Measurements from ENCODE around the gene TPO.
"Not testable (repeated sequence)": the region's sequence is repeated elsewhere in the genome, so short reads cannot be mapped to it uniquely, and the experiment has no call there.

TPO gene

DNA sequence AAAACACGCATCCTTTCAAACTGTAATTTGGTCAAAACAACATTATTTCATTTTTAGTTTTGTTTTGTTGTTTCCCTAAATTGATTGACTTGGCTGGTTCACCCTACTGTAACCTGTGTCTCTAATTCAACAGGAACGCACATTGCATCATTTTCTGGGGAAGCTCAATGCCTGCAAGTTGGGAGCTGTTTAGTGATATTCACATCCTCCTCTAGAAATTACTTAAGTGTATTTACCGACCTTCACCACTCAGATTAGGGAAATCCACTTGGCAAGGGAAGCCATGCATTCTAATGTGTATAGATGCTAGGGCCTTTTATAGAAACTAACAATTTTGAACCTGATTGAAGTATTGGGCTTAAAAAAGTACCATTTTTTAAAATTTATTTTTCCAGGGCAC, 7.3 kb upstream of the TPO start:
- DNase-seq (ENCODE audit: low spot score), result no peak

DNA sequence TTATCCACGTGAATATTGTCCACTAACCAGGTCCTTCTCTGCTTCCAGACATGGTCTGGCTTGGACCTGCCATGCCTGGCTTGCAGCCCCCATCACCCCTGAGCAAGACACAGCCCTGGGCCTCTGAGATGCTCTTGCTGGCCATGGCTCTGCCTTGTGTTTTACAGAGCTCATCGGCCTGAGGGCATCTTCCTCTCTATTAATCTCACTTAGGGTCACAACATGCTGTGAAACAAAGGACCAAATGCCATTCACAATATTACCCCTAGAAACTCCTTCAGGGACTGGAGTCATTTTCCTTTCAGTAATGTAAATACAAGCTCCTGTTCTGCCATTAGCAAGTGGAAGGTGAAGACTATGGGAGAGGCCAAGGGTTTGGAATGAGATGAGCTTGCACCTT, 6.8 kb upstream of the TPO start:
- no peak for DNase-seq (ENCODE audit: low spot score)

DNA sequence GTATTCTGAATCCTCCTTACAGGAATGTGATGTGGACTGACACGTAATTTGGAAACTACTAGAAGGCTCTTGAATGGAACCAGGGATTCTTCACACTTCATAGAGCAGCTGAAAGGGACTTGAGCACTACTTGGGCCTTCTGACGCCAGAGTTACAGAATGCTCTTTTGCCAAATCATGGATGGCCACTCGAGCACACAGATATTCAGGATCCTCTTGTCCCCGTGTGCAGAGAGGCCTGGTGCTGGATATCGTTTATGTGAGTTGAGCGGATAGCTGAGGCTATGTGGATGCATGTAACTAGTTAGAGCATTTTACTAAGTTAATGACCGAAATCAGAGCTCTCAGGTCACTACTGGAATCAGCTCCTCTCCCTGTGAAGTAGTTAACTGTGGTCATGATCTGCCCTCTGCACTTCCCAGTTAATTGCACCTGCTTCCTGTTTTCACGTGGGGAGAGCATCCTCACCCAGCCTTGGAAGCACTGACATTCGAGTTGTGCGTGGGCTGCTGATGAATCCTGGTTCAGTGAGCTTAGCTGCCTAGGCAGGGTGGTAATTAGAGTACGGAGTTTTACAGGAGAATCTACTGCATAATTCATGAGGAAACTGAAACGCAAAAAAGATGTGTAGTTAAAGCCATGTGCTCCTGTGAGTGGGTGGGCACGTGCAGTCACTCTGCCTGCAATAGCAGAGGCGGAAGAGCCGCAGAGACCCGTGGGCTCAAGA, 5.2 kb upstream of the TPO start:
- DNase-seq (ENCODE audit: low spot score), result no peak

DNA sequence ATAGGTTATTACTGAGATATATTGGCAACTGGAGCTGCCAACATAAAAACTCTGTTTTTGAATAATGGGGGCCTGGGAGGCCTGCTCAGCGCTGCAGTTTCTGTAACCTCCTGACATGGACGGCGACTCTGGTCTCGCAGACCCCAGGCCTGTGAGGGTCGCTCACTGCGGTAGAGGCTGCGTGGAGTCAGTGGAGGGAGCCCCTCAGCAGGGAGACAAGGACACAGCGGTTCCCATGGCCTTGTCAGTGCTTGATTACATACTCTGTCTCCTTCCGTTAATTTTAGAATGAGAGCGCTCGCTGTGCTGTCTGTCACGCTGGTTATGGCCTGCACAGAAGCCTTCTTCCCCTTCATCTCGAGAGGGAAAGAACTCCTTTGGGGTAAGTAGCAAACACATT, 858 bp downstream of the TPO start:
- no peak for DNase-seq (ENCODE audit: low spot score)

DNA sequence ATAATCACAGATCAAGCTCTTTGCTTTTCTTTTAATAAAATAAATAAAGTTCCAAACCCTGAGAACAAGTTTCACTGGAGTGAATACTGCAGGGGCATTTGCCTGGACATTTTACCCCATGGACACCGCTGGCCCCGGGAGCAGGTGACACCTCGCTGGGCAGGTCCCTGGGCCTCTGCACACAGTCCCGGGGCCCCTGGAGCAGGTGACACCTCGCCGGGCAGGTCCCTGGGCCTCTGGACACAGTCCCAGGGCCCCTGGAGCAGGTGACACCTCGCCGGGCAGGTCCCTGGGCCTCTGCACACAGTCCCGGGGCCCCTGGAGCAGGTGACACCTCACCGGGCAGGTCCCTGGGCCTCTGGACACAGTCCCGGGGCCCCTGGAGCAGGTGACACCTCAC, 1.6 kb downstream of the TPO start:
- not testable (repeated sequence) for DNase-seq (ENCODE audit: low spot score)

DNA sequence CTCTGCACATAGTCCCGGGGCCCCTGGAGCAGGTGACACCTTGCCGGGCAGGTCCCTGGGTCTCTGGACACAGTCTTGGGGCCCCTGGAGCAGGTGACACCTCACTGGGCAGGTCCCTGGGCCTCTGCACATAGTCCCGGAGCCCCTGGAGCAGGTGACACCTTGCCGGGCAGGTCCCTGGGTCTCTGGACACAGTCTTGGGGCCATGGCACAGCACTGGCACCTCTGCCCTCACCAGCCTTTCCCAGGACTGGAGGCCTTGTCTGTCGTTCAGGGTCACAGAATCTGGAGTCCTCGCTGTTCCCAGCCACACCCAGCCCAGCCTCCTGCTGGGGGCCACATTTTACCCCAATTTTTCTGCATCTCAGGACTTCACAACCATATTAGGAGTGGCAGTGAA, 2.2 kb downstream of the TPO start:
- DNase-seq (ENCODE audit: low spot score), result no peak

DNA sequence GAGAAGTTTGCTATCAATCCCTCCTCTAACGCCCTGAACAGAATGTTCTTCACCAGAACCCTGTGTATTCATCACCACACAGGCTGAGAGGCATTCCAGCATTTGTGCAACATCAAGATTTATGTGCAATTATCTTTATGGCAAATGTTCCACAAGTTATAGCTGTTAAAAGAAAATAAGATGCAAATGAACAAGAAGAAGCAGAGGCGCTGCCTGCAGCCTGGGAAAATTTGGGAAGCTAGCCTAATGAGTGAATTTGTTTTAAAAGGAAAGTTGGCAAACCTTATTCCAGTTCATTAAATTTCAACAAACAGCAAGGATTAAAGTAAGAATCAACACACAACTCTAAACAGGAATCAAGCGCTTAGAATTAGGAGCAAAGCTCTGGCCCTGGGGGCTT, 5.3 kb downstream of the TPO start:
- no peak for DNase-seq (ENCODE audit: low spot score)

DNA sequence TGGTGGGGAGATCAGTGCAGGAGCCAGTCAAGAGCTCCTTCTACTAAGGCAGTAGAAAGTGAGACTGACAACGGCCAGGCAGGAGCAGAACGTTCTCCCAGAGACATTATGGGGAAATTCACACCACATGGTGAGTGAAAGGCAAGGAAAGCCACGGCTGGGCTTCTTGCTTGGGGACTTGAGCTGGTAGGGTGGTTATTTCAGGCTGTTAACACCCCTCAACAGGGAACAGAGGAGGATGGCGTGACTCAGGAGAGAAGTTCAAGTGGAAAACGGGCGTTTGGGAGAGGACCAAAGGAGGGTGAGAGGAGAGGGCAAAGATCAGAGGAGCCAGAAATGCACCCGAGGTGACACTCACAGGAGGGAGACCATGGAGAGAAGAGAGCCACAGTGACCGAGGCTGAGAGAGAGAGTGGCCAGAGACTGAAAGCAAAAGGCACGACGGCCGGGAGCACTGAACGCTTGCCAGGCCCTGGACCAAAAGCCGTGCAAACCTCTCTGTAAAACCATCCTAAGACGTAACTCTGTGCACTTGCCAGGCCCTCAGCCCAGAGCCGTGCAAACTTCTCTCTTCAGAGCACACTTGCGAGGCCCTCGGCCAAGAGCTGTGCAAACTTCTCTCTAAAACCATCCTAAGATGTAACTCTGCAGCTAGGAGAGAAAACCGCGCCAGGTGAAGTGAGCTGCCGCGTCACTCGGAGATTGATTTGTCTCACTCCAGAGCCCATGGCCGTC, 7.7 kb downstream of the TPO start:
- DNase-seq (ENCODE audit: low spot score), result no peak

DNA sequence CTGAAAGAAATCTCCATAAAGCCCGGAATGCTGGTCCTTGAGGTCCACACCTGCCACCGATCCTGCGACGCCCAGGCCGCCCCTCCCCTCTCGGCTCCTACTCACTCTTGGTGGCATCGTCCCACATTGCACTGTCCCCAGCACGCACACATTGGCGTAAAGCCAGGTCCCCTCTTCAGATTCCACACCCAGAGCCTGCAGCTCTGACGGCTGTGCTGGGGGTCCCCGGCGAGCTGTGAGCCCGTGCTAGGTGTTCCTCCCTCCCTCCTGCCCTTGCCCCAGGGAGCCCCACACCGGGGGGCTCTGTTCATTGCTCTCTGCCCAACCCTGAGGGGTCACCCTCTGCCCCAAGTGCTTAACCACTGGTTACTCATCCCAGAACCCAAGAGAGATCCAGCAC, 8.5 kb downstream of the TPO start:
- DNase-seq (ENCODE audit: low spot score), result no peak

DNA sequence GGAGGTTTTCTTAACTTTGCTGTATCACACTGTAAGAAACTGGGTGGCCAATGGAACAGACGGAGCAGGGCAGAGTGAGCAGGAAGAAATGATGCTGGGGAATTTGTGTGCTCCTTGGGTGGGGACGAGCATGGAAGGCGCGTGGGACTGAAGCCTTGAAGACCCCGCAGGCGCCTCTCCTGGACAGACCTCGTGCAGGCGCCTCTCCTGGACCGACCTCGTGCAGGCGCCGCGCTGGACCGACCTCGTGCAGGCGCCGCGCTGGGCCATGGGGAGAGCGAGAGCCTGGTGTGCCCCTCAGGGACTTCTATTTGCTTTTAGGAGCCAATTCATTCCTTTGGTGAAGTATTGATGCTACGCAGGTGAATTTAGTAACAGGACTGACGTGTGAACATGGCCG, 8.9 kb downstream of the TPO start:
- DNase-seq (ENCODE audit: low spot score), result no peak

DNA sequence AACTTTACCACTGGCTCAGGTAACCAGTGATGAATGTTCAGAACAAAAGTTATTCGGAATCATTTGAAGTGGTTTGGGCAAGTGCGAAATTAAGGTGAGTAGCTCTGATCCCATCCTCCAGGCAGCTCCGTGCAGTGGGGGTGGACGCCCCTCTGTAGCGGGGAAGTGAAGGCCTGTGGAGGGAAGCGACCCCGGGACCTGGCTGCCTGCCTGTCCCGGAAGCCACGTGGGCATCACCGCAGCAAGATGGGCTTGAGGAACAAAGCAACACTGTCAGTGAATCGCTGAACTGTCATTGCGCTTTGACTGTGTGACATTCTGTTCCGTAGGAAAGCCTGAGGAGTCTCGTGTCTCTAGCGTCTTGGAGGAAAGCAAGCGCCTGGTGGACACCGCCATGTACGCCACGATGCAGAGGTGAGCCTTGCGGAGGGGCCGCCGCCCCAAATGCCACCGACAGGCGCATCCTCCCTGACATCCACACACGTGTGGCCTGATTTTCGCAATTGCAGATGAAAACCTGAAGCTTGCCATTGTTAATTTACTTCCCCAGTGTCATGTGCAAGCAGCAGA, 9.5 kb downstream of the TPO start:
- no peak for DNase-seq (ENCODE audit: low spot score)

DNA sequence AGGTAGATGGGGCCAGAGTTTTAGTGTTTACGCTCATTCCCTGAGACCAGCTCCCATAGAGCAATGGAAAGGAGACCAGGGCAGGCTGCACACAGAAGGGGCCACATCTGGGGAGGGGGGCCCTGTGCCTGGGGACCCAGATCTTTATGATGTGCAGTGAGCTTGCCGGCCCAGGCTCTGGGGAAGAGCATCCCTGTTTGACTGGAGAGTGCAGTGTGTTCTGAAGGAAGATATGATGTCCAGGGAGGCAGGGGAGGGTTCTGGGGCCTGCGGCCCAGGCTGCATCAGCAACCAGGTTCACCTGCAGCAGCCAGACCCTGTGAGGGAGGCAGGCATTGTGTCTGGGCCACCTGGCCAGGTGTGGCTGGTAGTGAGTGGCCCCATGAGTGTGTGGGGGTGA, 13.8 kb downstream of the TPO start:
- DNase-seq (ENCODE audit: low spot score), result no peak

DNA sequence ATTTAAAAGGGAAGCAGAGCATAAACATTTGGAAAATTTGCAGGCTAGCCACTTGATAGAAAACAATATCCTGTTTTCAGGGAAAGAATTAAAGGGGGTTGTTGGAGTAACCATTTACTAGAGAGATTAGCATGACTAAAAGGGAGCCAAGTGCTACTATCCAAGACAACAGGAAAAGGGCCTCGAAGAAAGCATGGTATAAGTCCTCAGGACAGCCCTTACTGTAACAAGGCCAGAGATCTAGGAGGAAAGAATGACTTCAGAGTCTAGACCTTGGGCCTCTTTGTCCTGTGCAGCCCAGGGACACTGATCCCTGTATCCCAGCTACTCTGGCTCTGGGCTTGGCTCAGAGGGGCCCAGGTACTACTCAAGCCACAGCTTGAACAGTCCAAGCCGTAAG, 16.6 kb downstream of the TPO start:
- DNase-seq (ENCODE audit: low spot score), result no peak

DNA sequence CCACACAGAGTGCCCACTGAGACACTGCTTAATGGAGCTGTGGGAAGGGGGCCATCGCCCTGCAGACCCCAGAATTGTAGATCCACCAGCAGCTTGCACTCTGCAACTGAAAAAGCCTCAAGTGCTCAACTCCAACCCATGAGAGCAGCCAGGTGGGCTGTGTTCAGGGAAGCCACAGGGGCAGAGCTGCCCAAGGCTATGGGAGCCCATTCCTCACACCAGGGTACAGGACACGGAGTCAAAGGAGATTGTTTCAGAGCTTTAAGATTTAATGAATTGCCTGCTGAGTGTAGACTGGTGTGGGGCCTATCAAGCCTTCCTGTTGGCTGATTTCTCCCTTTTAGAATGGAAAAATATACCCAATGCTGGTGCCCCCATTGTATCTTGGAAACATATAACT, 17.2 kb downstream of the TPO start:
- DNase-seq (ENCODE audit: low spot score), result no peak

DNA sequence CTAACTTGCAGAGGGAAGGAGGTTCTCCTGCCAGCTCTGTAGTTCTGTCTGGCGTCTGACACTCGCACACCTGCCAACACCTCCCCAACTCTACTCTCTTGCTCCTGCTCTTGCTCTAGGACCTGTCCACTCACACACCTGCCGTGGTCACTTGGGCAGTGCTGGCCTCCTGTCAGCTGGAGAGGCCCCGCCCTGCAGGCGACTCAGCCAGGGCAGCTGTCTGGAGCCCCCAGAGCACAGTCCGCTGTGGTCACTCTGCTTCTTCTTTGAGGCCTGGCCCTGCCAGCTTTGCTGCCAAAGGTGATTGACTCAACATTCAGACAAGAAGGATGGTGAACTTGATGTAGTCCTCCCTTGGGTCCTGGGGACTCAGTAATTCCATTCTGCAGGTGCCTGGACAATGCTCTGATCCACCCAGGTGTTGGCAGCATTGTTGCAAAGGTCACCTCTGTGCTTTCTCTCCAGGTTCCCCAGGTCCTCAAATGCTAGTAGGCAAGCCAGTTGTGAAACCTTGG, 18.7 kb downstream of the TPO start:
- no peak for DNase-seq (ENCODE audit: low spot score)

DNA sequence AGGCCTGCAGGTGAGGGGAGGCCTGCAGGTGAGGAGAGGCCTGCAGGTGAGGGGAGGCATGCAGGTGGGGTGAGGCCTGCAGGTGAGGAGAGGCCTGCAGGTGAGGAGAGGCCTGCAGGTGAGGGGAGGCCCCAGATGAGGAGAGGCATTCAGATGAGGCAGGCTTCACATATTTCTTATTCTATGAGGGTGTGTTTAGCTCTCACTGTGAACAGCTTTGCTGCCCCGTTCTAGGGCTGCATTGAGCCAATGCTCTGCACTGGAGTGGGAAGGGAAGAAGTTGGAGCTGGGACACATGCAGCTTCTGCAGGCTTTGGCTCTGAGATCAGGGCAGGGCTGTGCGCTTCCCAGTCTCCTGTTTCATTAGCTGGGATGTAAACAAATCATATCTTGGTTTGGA, 19.5 kb downstream of the TPO start:
- no peak for DNase-seq (ENCODE audit: low spot score)

DNA sequence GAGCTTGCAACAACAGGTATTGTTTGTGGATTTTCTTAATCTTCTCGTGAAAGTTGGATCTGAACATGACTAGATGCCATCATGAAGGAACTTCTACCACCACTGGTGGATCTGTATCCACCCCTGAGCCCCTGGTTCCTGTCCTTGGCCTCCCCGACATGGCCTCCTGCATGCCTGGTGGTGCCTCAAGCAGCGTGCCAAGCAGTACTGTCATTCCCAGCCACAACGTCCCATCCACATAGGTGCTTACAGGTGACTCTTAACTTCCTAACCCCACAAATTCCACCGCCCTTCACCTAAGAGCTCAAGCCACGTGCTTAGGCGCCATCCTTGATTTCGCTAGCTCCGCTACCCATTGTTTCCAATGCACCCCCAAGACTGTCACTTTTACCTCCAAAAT, 23.1 kb downstream of the TPO start:
- DNase-seq (ENCODE audit: low spot score), result no peak

DNA sequence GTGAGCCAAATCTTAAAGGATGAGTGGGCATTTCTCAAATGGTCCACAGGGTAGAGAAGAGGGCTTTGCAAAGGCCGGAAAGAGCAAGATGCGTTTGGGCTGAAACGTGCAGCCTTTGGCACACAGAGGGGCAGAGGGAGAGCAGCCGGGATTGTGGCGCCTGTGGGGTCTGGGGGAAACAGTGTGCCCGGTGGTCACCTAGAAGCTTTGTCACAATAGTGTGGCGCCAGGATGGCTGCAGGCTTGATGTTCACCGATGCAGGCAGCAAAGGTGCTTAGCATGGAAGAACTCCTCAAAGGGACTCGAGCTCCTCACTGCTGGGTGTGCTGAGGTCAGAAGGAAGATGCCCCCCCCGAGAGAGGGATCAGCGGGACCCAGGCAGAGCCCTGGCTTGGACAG, 23.8 kb downstream of the TPO start:
- DNase-seq (ENCODE audit: low spot score), result no peak

DNA sequence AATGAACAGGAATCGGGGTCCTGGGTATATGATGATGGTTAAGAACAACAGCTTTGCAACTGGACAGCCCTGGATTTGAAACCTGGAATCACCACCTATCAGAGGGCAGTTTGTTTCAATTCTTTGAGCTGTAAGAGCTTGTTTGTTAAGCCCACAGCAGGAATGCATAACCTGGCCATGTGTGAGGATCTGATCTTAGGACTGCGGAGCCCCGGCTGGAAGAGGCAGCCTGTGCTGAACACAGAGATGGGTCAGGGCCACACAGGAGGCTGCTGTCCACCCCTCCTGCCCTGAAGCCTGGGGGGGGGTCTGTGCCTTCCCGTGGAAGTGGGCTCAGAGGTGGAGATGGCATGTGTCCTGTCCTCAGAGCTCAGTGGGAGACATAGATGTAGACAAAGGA, 24.3 kb downstream of the TPO start:
- DNase-seq (ENCODE audit: low spot score), result no peak

DNA sequence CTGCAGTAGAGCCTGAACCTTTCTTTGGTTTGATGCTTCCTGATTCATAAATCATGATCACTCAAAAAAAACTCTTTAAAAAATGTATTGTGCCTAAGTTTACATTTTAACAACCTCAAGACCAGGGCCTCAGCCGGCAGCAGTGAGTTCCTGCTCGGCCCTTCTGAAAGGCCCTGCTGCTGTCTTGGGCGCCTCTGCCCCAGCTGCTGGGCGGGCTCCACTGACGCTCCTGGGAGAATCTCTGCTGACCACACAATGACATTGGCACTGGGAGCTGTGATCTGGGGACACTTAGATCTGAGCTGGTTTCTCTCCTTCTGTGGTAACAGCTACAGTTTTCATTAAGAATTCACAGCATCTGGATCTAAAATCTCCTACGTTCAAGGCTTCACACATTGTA, 25.7 kb downstream of the TPO start:
- no peak for DNase-seq (ENCODE audit: low spot score)

DNA sequence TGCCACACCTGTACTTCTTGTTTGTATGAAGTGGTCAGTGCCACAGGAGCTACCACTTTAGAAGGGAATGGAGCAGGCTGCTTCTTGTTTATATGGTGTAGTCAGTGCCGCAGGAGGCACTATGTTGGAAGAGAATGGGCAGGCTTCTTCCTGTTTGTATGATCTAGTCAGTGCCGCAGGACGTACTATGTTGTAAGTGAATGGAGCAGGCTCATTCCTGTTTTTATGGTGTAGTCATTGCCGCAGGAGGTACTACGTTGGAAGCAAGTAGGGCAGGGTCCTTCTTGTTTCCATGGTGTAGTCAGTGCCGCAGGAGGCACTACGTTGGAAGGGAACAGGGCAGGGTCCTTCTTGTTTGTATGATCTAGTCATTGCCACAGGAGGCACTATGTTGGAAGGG, 27.3 kb downstream of the TPO start:
- no peak for DNase-seq (ENCODE audit: low spot score)

DNA sequence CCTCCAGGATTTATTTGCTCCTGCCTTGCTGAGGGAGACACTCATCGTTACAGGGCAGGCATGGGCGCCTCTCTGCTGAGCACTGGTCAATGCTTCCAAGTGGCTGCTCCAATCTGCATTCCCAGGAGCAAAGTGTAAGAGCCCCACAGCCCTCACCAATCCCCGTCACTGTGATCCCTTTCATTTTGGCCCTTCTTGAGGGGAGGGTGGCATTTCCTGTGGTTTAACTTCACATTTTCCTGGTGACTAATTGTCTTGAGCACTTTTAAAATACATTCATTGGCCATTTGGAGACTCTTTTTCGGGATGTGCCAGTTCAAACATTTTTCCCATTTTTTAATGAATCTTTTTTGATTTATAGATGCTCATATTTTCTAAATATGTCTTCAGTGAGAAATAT, 33.0 kb downstream of the TPO start:
- no peak for DNase-seq (ENCODE audit: low spot score)

DNA sequence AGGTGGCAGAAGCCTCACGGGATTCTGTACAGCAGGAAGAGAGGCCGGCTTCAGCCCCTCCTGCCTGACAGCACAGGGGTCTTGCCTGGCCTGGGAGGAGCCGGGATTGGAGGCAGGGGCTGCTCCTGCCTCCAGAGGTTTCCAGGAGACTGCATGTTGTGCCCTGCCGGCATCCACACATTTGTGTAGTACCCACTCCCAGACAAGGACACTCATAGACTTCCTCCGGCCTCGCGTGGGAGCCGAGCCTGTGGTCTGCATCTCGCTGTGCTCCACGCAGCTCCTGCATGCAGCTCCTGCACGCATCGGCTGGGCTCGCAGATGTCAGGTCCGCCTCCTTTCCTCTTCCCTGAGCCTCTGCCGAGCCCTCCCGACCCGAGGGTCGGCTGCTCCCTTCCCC, 34.7 kb downstream of the TPO start:
- no peak for DNase-seq (ENCODE audit: low spot score)

DNA sequence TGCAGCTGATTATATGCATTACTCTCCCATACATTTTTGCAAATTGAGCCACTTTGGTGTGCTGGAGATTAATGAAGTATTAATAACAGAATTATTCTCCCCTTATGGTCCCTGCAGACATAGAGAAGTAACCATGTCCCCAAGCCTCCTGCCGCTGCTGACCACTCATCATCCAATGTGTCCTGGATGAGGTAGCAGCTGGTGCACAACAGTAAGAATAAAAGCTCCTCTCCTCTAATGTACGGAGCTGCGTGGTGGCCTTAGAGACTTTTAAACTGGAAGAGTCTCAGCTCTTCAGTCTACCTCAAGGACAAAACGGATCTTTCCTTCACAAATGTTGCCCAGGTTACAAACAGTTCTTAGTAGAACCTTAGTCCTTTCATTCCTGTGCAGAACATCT, 37.7 kb downstream of the TPO start:
- DNase-seq (ENCODE audit: low spot score), result no peak

Measured in kidney capillary endothelial cell (primary cell).